ENCODE measurements around the gene PCGF1. TPM values are rescaled to one million over a fixed set of nuclear protein-coding genes. Genes with fewer than 3 reads are reported as not detected.

PCGF1 gene
- total RNA-seq, 2 experiments from 2014 or later: 22.6 to 26.0 TPM

DNA sequence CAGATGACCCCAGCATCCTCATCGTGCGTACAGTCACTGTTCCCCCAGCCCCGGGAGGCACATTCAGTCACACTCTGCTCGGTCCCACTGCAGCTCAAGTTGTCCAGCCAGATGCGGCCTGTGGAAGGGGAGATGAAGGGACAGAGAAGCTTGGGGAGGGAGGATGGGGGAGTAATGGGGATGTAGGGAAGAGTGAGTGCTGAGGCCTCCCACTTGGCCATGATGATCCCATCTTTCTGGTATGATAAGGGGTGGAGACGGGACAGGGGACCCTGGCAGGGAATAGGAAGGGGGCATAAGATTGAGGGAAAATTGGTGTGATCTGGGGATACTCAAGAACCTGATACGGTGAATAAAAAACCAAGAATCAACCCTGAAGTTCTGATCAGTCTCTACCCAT, 42.7 kb upstream of the PCGF1 start:
- no peaks in the 10 kb centered on the region for H3K36me3 Mint-ChIP-seq
- peaks cover 21% of the 10 kb centered on the region for H3K27me3 Mint-ChIP-seq
- peaks cover 11% of the 10 kb centered on the region for H3K4me1 Mint-ChIP-seq (ENCODE audit: low read depth)
- DNase-seq: no peak
- POLR2A ChIA-PET: no interaction called here
- intact Hi-C loops (cut with micrococcal nuclease): no loop called here
- no peaks in the 10 kb centered on the region for H3K9me3 Mint-ChIP-seq
- H3K27ac Mint-ChIP-seq: no peak overlapping the region
- peak overlapping the region; percentile 12 for H3K4me3 Mint-ChIP-seq
- CTCF ChIA-PET: interaction anchor here (1.0 to 2.0 kb wide), 2 partner anchors 39 to 68 kb away, joined by 3 to 4 read pairs; partner anchors contain the start of genes CCDC142 and TTC31

DNA sequence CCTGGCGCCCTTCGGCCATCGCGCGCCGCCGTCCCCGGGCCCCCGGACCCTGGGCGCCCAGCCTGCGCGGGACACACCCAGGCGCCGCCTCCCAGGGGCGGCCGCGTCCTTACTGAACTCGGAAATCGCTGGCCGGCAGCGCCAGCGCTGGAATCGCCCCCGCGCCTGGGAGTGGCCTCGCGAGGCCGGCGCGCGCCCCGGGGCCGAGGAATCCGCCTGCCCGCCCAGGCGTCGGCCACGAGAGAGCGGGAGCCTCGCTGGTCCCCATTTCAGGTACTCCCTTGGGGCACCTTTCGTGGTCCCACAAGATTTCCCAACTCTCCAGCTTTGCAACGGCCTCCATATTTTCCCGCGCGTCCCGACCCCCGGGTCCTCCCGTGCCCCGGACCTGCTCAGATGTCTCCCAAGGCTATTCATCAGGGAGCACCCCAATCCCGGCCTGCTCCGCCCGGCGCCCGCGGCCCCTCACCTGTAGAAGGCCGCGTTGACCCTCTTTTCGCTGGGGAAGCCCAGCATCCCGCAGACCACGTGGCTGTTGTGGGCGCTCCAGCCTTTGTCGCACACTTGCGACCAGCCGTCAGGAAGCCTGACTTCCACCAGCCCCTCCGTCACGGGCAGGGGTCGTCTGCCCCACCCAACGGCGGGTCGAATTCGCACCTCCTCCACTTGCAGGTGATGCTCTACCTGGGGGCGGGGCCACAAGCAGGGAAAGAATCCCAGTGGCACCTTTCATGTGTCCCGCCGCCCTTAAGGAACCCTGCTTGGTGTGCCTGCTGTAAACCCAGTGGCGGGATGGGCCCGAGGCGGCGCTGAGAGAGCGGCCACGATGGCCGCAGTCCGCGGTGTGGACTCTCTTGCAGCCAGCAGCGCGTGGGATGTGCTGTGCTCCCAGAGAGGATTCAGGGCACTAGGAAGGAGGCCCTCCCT, 41.7 kb upstream of the PCGF1 start:
- peak; percentile 52 for DNase-seq
- CTCF ChIA-PET: interaction anchor here (1.0 to 2.0 kb wide), 2 partner anchors 40 to 66 kb away, joined by 3 to 4 read pairs; partner anchors contain the start of genes CCDC142 and TTC31
- H3K36me3 Mint-ChIP-seq: no peaks in the 10 kb centered on the region
- intact Hi-C loops (cut with micrococcal nuclease): no loop called here
- H3K4me3 Mint-ChIP-seq: peak overlapping the region; percentile 55
- peaks cover 21% of the 10 kb centered on the region for H3K27me3 Mint-ChIP-seq
- H3K9me3 Mint-ChIP-seq: no peaks in the 10 kb centered on the region
- POLR2A ChIA-PET: no interaction called here
- peaks cover 11% of the 10 kb centered on the region for H3K4me1 Mint-ChIP-seq (ENCODE audit: low read depth)
- H3K27ac Mint-ChIP-seq: no peak overlapping the region

DNA sequence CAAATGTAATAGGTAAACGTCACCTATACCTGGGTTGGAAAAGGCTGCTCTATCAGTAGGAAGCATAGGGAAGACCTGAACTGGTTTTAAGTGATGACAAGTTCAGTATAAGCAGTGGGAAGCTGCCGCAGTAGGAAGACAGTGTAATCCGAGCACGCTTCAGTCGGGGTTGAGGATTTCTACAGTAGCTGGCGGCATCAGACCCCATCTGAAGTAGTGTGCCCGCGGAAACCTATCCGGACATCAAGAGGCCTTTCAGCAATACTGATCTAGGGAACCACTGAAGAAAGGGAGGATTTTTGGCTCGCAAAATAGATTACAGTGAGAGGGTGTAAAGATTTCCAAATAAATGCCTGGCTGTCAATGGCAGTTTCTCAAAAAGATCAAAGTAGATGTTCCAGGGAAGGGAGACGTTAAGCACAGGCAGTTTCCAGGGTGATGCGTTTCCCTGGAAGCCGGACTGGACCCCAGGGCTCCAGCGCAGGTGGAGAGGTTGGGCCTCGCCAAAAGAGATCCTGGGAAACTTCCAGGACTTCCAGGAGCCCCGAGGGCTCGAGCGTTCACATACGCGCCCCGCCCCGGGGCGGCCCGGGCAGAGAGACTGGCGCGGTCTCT, 40.9 kb upstream of the PCGF1 start:
- Mint-ChIP-seq H3K4me1 (ENCODE audit: low read depth) (peaks cover 8% of the 10 kb centered on the region), H3K36me3 (no peaks in the 10 kb centered on the region), H3K27ac (no peak overlapping the region), H3K27me3 (peaks cover 21% of the 10 kb centered on the region), H3K4me3 (peak overlapping the region; percentile 66), H3K9me3 (no peaks in the 10 kb centered on the region)
- ChIA-PET CTCF (interaction anchor here (0.5 kb wide), 1 partner anchor 398 kb away, joined by 5 read pairs; no protein-coding TSS in a partner anchor), POLR2A (no interaction called here)
- intact Hi-C loops (cut with micrococcal nuclease): no loop called here
- no peak for DNase-seq

DNA sequence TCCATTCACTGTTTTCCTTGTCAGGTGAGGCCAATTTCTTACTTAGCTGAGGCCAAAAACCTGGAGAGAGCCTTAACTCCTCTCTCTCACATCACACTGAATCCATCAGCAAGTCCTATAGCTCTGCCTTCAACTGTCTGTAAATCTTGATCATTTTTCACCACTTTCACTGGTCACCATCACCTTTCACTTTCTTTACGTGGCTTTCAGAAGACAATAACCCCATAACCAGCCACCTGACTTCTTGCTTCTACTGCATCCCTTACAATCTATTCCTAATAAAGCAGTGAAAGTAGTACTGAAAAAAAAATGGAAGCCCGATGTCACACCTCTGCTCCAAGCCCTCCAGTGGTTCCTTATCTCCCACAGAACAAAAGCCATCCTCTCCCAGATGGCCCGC, 38.5 kb upstream of the PCGF1 start:
- H3K27me3 Mint-ChIP-seq: peaks cover 26% of the 10 kb centered on the region
- peaks cover 6% of the 10 kb centered on the region for H3K4me1 Mint-ChIP-seq (ENCODE audit: low read depth)
- no peak overlapping the region for H3K4me3 Mint-ChIP-seq
- ChIA-PET POLR2A (interaction anchor here (1.3 kb wide), 1 partner anchor 14 kb away, joined by 3 read pairs; no protein-coding TSS in a partner anchor), CTCF (interaction anchor here (1.9 to 2.5 kb wide), 2 partner anchors 30 to 42 kb away, joined by 5 to 7 read pairs; no protein-coding TSS in a partner anchor)
- intact Hi-C loops (cut with micrococcal nuclease): no loop called here
- no peak for DNase-seq
- no peak overlapping the region for H3K27ac Mint-ChIP-seq
- H3K36me3 Mint-ChIP-seq: no peaks in the 10 kb centered on the region
- H3K9me3 Mint-ChIP-seq: no peaks in the 10 kb centered on the region

DNA sequence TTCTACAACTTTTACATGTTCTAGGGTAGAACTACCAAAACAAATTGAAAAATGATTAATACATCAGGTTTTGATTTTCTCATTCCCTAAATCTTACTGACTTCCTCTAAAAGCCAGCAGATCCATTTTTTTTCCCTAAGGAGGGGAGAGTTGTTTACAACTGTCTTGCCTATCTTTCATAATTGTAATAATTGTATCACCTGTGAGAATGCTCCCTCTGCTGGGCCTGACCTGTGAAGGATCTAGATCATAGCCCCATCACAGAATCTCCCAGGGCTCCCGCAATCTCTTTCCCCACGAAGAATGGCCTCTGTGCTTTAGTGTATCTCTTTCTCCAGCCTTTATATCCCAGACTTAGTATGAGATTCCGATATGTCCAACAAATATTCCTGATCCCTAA, 37.1 kb upstream of the PCGF1 start:
- no peak overlapping the region for H3K4me3 Mint-ChIP-seq
- no peak overlapping the region for H3K27ac Mint-ChIP-seq
- CTCF ChIA-PET: interaction anchor here (0.6 to 2.5 kb wide), 6 partner anchors 10 to 62 kb away, joined by 3 to 7 read pairs (median 4); partner anchors contain the start of genes CCDC142, DOK1, LOXL3 and TTC31
- no peak for DNase-seq
- intact Hi-C loops (cut with micrococcal nuclease): no loop called here
- peaks cover 6% of the 10 kb centered on the region for H3K4me1 Mint-ChIP-seq (ENCODE audit: low read depth)
- no peaks in the 10 kb centered on the region for H3K9me3 Mint-ChIP-seq
- POLR2A ChIA-PET: interaction anchor here (1.3 kb wide), 1 partner anchor 13 kb away, joined by 3 read pairs; no protein-coding TSS in a partner anchor
- H3K36me3 Mint-ChIP-seq: no peaks in the 10 kb centered on the region
- peaks cover 21% of the 10 kb centered on the region for H3K27me3 Mint-ChIP-seq

DNA sequence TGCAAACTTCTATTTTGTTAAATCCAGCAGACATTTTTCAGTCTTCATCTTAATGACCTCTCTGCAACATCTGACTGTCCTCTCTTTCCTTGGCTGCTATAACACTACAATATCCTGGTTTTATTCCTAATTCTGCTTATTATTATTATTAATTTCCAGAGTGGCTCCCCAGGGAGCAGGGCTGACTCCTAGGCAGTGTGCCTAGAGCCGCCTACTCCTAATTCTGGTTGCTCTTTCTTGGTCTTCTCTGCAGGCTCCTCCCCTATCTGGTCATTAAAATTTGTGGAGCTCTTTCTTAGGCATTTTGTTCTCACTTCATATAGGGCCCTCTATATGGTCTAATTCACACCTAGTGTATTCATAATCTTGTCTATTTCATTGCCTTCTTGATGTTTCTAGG, 35.5 kb upstream of the PCGF1 start:
- no peak for DNase-seq
- Mint-ChIP-seq H3K27me3 (peaks cover 24% of the 10 kb centered on the region), H3K4me1 (ENCODE audit: low read depth) (no peaks in the 10 kb centered on the region), H3K4me3 (no peak overlapping the region), H3K36me3 (no peaks in the 10 kb centered on the region), H3K27ac (no peak overlapping the region), H3K9me3 (no peaks in the 10 kb centered on the region)
- intact Hi-C loops (cut with micrococcal nuclease): no loop called here
- ChIA-PET POLR2A (no interaction called here), CTCF (interaction anchor here (1.0 to 1.1 kb wide), 2 partner anchors 42 to 46 kb away, joined by 3 to 4 read pairs; no protein-coding TSS in a partner anchor)

DNA sequence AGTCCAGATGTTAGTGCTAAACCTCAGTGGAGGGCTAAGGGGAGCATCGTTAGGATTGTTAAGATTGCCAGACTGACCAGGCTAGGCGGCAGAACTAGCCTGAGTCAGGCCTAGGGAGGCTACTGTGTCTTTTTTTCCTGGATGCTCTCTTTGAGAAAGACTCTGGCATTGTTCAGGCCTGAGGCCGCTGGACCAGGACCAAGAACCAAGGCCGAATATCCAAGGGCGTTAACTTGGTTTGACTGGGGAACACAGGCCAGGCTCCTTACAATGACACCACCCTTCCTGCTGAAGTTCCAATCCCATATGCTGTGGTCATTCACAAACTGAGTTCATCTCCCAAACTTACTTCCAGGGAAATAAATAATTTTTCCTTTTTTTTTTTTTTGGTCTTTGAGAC, 32.8 kb upstream of the PCGF1 start:
- no peaks in the 10 kb centered on the region for H3K9me3 Mint-ChIP-seq
- CTCF ChIA-PET: no interaction called here
- intact Hi-C loops (cut with micrococcal nuclease): no loop called here
- H3K4me3 Mint-ChIP-seq: no peak overlapping the region
- no peaks in the 10 kb centered on the region for H3K4me1 Mint-ChIP-seq (ENCODE audit: low read depth)
- H3K27ac Mint-ChIP-seq: no peak overlapping the region
- no peaks in the 10 kb centered on the region for H3K36me3 Mint-ChIP-seq
- POLR2A ChIA-PET: no interaction called here
- peaks cover 22% of the 10 kb centered on the region for H3K27me3 Mint-ChIP-seq
- DNase-seq: no peak

DNA sequence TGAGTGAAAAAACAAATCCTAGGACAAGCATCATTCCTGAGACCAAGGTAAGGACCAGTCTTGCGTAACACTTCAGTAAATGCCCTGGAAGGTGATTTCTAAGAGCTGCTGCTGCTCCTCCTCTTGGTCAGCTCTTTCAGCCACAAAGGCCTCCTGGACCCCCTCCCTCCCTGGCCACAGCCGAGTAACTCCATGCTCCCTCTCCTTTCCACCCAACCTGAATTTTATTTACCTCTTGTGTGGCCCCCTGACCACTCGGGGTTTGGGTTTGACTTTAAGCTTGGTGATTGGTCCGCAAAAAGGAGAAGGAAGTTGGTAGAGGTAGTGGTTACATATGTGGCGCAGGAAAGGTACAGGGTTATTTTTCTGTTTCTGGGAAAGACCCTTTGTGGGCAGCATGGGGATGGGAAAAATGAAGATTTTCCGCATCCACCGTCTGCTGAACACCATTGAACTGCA, 31.4 kb upstream of the PCGF1 start:
- DNase-seq: no peak
- POLR2A ChIA-PET: no interaction called here
- peaks cover under 1% of the 10 kb centered on the region for H3K36me3 Mint-ChIP-seq
- intact Hi-C loops (cut with micrococcal nuclease): no loop called here
- CTCF ChIA-PET: interaction anchor here (1.1 to 1.5 kb wide), 2 partner anchors 48 to 57 kb away, joined by 3 to 6 read pairs; no protein-coding TSS in a partner anchor
- H3K4me3 Mint-ChIP-seq: no peak overlapping the region
- no peak overlapping the region for H3K27ac Mint-ChIP-seq
- H3K9me3 Mint-ChIP-seq: no peaks in the 10 kb centered on the region
- peaks cover 22% of the 10 kb centered on the region for H3K27me3 Mint-ChIP-seq
- H3K4me1 Mint-ChIP-seq (ENCODE audit: low read depth): no peaks in the 10 kb centered on the region

DNA sequence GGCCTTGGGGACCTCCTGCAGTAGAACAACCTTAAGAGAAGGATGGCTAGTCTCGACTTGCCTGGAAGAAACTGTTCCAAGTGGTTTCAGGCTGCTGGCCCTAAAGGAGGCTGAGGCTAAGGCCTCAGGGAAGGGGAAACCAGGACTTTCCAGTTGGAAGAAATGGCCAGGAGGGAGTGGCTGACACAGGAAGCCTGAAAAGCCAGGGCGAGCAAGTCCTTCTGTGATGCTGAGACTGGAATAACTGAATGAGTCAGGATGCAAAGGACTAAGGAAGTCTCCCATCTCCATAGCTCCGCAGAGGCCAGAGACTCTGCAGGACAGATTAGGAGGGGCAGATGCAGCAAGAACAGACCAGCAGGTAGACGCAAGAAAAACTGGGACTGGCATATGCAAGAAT, 29.6 kb upstream of the PCGF1 start:
- Mint-ChIP-seq H3K4me1 (ENCODE audit: low read depth) (peaks cover 4% of the 10 kb centered on the region), H3K9me3 (no peaks in the 10 kb centered on the region)

DNA sequence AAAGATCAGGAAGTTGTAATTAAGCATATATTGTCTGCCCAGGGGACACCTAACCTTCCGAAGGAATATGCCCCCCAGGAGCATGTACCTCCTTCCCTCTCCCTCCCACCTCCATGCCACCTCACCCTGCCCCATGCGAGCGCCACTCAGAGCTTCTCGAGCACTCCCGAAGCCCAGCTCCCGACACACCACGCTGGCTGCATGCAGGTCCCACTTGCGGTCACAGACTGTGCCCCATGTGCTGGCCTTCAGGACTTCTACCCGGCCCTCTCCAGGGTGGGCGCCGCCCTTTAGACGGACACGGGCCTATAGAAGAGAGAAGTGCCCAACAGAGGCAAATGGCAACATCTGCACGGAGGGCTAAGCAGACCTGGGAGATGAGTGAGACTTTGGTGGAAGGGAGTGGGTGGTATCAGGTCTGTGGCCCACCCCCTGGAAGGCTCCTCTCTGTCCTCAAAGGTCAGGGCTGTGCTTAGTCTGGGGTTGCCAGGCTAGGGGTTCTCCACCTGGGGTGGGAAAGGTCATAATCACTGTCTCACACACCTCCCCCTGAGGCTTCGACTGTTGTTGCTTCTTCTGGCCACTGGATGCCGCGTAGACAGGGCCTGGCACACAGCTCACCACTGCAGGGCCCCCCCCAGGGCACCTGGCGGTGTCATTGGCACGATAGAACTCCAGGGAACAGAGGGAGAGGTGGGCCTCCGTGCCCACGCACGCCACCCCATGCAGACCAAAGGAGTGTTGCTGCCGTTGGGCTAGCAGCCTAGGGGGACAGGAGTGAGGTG, 28.9 kb upstream of the PCGF1 start:
- intact Hi-C loops (cut with micrococcal nuclease): no loop called here
- DNase-seq: no peak
- ChIA-PET CTCF (no interaction called here), POLR2A (no interaction called here)
- H3K36me3 Mint-ChIP-seq: peaks cover 21% of the 10 kb centered on the region
- no peaks in the 10 kb centered on the region for H3K9me3 Mint-ChIP-seq
- peaks cover 18% of the 10 kb centered on the region for H3K27me3 Mint-ChIP-seq
- peaks cover 11% of the 10 kb centered on the region for H3K4me1 Mint-ChIP-seq (ENCODE audit: low read depth)
- no peak overlapping the region for H3K27ac Mint-ChIP-seq
- H3K4me3 Mint-ChIP-seq: no peak overlapping the region

More for the DNA sequence above, 29.6 kb upstream of the PCGF1 start:
- ChIA-PET CTCF (no interaction called here), POLR2A (no interaction called here)
- intact Hi-C loops (cut with micrococcal nuclease): no loop called here
- no peak for DNase-seq
- peaks cover 13% of the 10 kb centered on the region for H3K36me3 Mint-ChIP-seq
- no peak overlapping the region for H3K4me3 Mint-ChIP-seq
- no peak overlapping the region for H3K27ac Mint-ChIP-seq
- peaks cover 18% of the 10 kb centered on the region for H3K27me3 Mint-ChIP-seq

DNA sequence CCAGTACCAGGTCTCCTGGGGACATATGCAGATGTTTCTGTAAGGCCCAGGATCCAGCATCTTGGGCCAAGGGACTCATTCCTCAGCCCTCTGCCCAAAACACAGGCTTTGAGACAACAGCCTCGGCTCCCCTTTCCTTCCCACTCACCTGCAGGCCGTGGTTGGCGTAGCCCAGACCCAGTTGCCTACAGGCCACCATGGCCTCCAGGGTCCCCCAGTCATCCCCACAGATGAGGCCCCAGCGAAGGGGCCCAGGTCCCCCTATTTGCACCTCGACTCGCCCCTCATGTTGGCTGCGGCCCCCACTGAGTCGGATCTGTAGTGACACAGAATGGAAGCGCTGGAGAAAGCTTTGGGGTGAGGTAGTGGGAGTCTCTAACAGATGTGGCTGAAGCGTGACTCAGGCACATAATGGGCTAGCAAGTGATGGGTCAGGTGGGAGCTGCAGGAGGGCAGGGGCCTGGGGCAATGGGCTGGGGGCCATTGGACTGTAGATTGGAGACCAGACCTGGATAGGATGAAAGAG, 28.0 kb upstream of the PCGF1 start:
- POLR2A ChIA-PET: no interaction called here
- Mint-ChIP-seq H3K27me3 (peaks cover 15% of the 10 kb centered on the region), H3K36me3 (peaks cover 28% of the 10 kb centered on the region), H3K4me3 (no peak overlapping the region), H3K27ac (no peak overlapping the region), H3K9me3 (no peaks in the 10 kb centered on the region), H3K4me1 (ENCODE audit: low read depth) (peaks cover 19% of the 10 kb centered on the region)
- no peak for DNase-seq
- intact Hi-C loops (cut with micrococcal nuclease): no loop called here
- CTCF ChIA-PET: no interaction called here
